ENCODE data around the gene TENT4A. TPM values are rescaled to one million over a fixed set of nuclear protein-coding genes. Genes with fewer than 3 reads are reported as not detected.

The TENT4A gene
- total and polyA plus RNA-seq, 7 experiments from 2014 or later, result 1.6 to 61.4 (median 50.7) TPM

DNA sequence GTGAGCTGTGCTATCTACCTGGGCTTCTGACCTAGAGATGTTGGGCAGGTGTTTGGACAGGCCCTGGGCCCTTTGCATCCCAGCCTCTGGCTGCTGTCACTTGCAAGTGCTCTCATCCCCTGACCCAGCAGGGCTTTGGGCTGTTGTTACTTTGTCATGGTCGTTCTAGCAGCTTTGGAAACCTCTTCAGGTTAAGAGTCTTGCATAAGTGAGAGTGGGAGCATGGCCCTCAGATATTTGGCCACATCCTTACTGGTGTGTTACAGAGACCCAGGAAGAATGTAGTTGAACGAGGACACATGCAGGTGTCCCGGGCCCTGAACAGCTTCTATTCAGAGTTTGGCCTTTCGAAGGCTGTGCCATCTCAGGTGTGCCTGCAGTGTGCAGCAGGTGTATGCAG lies 4.5 kb downstream of the TENT4A start:
- ATAC-seq (no peak), DNase-seq (no peak)
- H3K27me3 Mint-ChIP-seq, result no peaks in the 10 kb centered on the region
- peaks cover 0 to 3% (median 0%) of the 10 kb centered on the region in 11 donors for H3K9me3 Mint-ChIP-seq
- Histone ChIP-seq H3K27me3 (ENCODE audit: control insufficient read depth in 2 of 2, insufficient read depth in 2 of 2, low read length in 2 of 2) (no peaks in the 10 kb centered on the region), H3K4me1 (ENCODE audit: control insufficient read depth in 2 of 2, insufficient read depth in 2 of 2, low read length in 2 of 2) (peaks cover 43 to 47% of the 10 kb centered on the region in 2 donors), H3K27ac (ENCODE audit: low read depth, low read length) (no peak overlapping the region), H3K4me3 (ENCODE audit: low read length) (no peak overlapping the region), H3K9me3 (ENCODE audit: control insufficient read depth in 2 of 3, low read length in 3 of 3) (no peaks in the 10 kb centered on the region), H3K36me3 (ENCODE audit: control insufficient read depth in 2 of 3, insufficient read depth in 3 of 3, low read length in 3 of 3) (peaks cover 0 to 5% (median 0%) of the 10 kb centered on the region in 3 experiments)
- intact Hi-C loops (cut with micrococcal nuclease), result loop anchor here in 1 of 2 donors (10.0 kb wide), 1 partner anchor 1223 kb away; no protein-coding TSS in a partner anchor
- H3K4me3 Mint-ChIP-seq, result peak overlapping the region; percentile 21 to 97 (median 55)
- POLR2A ChIA-PET, result interaction anchor here (0.6 to 1.8 kb wide), 2 partner anchors 11 to 23 kb away, joined by 3 to 4 read pairs; no protein-coding TSS in a partner anchor
- peak overlapping the region in 5 of 9 donors; percentile 38 to 59 (median 47) for H3K27ac Mint-ChIP-seq
- peaks cover 0 to 10% (median 7%) of the 10 kb centered on the region in 5 donors for H3K36me3 Mint-ChIP-seq
- H3K4me1 Mint-ChIP-seq, result peaks cover 63 to 77% (median 74%) of the 10 kb centered on the region in 7 donors
- CTCF ChIA-PET, result interaction anchor here (1.2 to 2.0 kb wide), 2 partner anchors 12 to 27 kb away, joined by 5 to 7 read pairs; no protein-coding TSS in a partner anchor

DNA sequence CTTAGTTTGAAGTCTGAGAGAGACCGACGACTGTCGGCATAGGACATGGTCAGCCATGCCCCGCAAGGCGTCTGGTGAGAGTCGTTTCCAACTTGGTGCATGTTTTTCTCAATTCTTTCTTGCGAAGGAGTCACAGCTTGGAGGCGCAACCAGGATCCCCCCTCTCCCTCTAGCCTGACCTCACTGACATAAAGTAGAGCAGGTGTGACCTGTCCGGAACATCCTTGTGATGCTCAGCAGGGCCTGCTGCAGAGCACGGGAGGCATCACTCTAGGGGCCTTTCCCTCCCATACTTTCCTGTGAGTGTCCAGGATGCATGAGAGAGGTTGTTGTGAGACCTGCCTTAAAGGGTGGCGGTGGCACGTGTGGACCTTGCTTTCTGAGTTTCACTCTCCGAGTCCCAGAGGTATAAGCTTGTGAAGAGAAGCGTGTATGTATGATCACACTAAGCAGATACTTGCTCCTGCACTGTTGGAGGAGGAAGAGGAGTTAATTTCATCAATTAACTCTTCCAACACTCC lies 5.0 kb downstream of the TENT4A start:
- Histone ChIP-seq H3K4me1 (ENCODE audit: control insufficient read depth in 2 of 2, insufficient read depth in 2 of 2, low read length in 2 of 2) (peaks cover 43 to 47% of the 10 kb centered on the region in 2 donors), H3K27me3 (ENCODE audit: control insufficient read depth in 2 of 2, insufficient read depth in 2 of 2, low read length in 2 of 2) (no peaks in the 10 kb centered on the region), H3K36me3 (ENCODE audit: control insufficient read depth in 2 of 3, insufficient read depth in 3 of 3, low read length in 3 of 3) (peaks cover 0 to 5% (median 0%) of the 10 kb centered on the region in 3 experiments), H3K27ac (ENCODE audit: low read depth, low read length) (no peak overlapping the region), H3K9me3 (ENCODE audit: control insufficient read depth in 2 of 3, low read length in 3 of 3) (no peaks in the 10 kb centered on the region), H3K4me3 (ENCODE audit: low read length) (no peak overlapping the region)
- ChIA-PET POLR2A (interaction anchor here (0.6 to 1.8 kb wide), 3 partner anchors 11 to 83 kb away, joined by 3 to 4 read pairs (median 4); no protein-coding TSS in a partner anchor), CTCF (interaction anchor here (2.0 kb wide), 1 partner anchor 12 kb away, joined by 5 read pairs; no protein-coding TSS in a partner anchor)
- Mint-ChIP-seq H3K27me3 (no peaks in the 10 kb centered on the region), H3K27ac (peak overlapping the region in 6 of 9 donors; percentile 27 to 79 (median 57)), H3K4me3 (peak overlapping the region; percentile 7 to 97 (median 49)), H3K4me1 (peaks cover 66 to 82% (median 79%) of the 10 kb centered on the region in 7 donors), H3K9me3 (peaks cover 0 to 3% (median 0%) of the 10 kb centered on the region in 11 donors), H3K36me3 (peaks cover 0 to 10% (median 7%) of the 10 kb centered on the region in 5 donors)
- no peak for DNase-seq
- intact Hi-C loops (cut with micrococcal nuclease), result loop anchor here in 1 of 2 donors (10.0 kb wide), 1 partner anchor 1223 kb away; no protein-coding TSS in a partner anchor
- no peak for ATAC-seq

GRCh38 chr5:6718718-6719117 lies 5.5 kb downstream of the TENT4A start:
- Histone ChIP-seq H3K27ac (ENCODE audit: low read depth, low read length) (no peak overlapping the region), H3K9me3 (ENCODE audit: control insufficient read depth in 2 of 3, low read length in 3 of 3) (no peaks in the 10 kb centered on the region), H3K36me3 (ENCODE audit: control insufficient read depth in 2 of 3, insufficient read depth in 3 of 3, low read length in 3 of 3) (peaks cover 0 to 8% (median under 1%) of the 10 kb centered on the region in 3 experiments), H3K4me1 (ENCODE audit: control insufficient read depth in 2 of 2, insufficient read depth in 2 of 2, low read length in 2 of 2) (peaks cover 43 to 47% of the 10 kb centered on the region in 2 donors), H3K4me3 (ENCODE audit: low read length) (no peak overlapping the region), H3K27me3 (ENCODE audit: control insufficient read depth in 2 of 2, insufficient read depth in 2 of 2, low read length in 2 of 2) (no peaks in the 10 kb centered on the region)
- ChIA-PET CTCF (no interaction called here), POLR2A (interaction anchor here (0.9 kb wide), 1 partner anchor 83 kb away, joined by 4 read pairs; no protein-coding TSS in a partner anchor)
- H3K9me3 Mint-ChIP-seq, result peaks cover 0 to 3% (median 0%) of the 10 kb centered on the region in 11 donors
- peaks cover 0 to 10% (median 8%) of the 10 kb centered on the region in 5 donors for H3K36me3 Mint-ChIP-seq
- H3K4me1 Mint-ChIP-seq, result peaks cover 70 to 87% (median 84%) of the 10 kb centered on the region in 7 donors
- no peak for ATAC-seq
- peak overlapping the region in 8 of 10 donors; percentile 37 to 97 (median 48) for H3K4me3 Mint-ChIP-seq
- peak overlapping the region in 7 of 9 donors; percentile 27 to 79 (median 55) for H3K27ac Mint-ChIP-seq
- no peak for DNase-seq
- intact Hi-C loops (cut with micrococcal nuclease), result loop anchor here in 1 of 2 donors (10.0 kb wide), 1 partner anchor 1224 kb away; no protein-coding TSS in a partner anchor
- H3K27me3 Mint-ChIP-seq, result no peaks in the 10 kb centered on the region

GRCh38 chr5:6719417-6719816 lies 6.2 kb downstream of the TENT4A start:
- H3K9me3 Mint-ChIP-seq, result peaks cover 0 to 3% (median 0%) of the 10 kb centered on the region in 11 donors
- peaks cover 0 to 17% (median 10%) of the 10 kb centered on the region in 5 donors for H3K36me3 Mint-ChIP-seq
- Histone ChIP-seq H3K36me3 (ENCODE audit: control insufficient read depth in 2 of 3, insufficient read depth in 3 of 3, low read length in 3 of 3) (peaks cover 0 to 12% (median 3%) of the 10 kb centered on the region in 3 experiments), H3K4me1 (ENCODE audit: control insufficient read depth in 2 of 2, insufficient read depth in 2 of 2, low read length in 2 of 2) (peaks cover 43 to 47% of the 10 kb centered on the region in 2 donors), H3K9me3 (ENCODE audit: control insufficient read depth in 2 of 3, low read length in 3 of 3) (no peaks in the 10 kb centered on the region), H3K4me3 (ENCODE audit: low read length) (no peak overlapping the region), H3K27me3 (ENCODE audit: control insufficient read depth in 2 of 2, insufficient read depth in 2 of 2, low read length in 2 of 2) (no peaks in the 10 kb centered on the region), H3K27ac (ENCODE audit: low read depth, low read length) (no peak overlapping the region)
- peaks cover 76 to 94% (median 91%) of the 10 kb centered on the region in 7 donors for H3K4me1 Mint-ChIP-seq
- peak overlapping the region in 8 of 10 donors; percentile 17 to 97 (median 40) for H3K4me3 Mint-ChIP-seq
- H3K27me3 Mint-ChIP-seq, result no peaks in the 10 kb centered on the region
- intact Hi-C loops (cut with micrococcal nuclease), result loop anchor here in 1 of 2 donors (10.0 kb wide), 1 partner anchor 1225 kb away; no protein-coding TSS in a partner anchor
- DNase-seq (no peak), ATAC-seq (no peak)
- CTCF ChIA-PET, result no interaction called here
- POLR2A ChIA-PET, result no interaction called here
- H3K27ac Mint-ChIP-seq, result peak overlapping the region in 7 of 9 donors; percentile 18 to 77 (median 33)

GRCh38 chr5:6719896-6720560 lies 6.8 kb downstream of the TENT4A start:
- Mint-ChIP-seq H3K4me3 (peak overlapping the region in 9 of 10 donors; percentile 27 to 97 (median 43)), H3K4me1 (peaks cover 80 to 98% (median 92%) of the 10 kb centered on the region in 7 donors), H3K36me3 (peaks cover 0 to 21% (median 10%) of the 10 kb centered on the region in 5 donors), H3K27ac (peak overlapping the region in 8 of 9 donors; percentile 18 to 77 (median 44)), H3K27me3 (no peaks in the 10 kb centered on the region), H3K9me3 (peaks cover 0 to 3% (median 0%) of the 10 kb centered on the region in 11 donors)
- CTCF ChIA-PET, result no interaction called here
- Histone ChIP-seq H3K27ac (ENCODE audit: low read depth, low read length) (no peak overlapping the region), H3K4me1 (ENCODE audit: control insufficient read depth in 2 of 2, insufficient read depth in 2 of 2, low read length in 2 of 2) (peaks cover 43 to 47% of the 10 kb centered on the region in 2 donors), H3K27me3 (ENCODE audit: control insufficient read depth in 2 of 2, insufficient read depth in 2 of 2, low read length in 2 of 2) (no peaks in the 10 kb centered on the region), H3K36me3 (ENCODE audit: control insufficient read depth in 2 of 3, insufficient read depth in 3 of 3, low read length in 3 of 3) (peaks cover 0 to 12% (median 3%) of the 10 kb centered on the region in 3 experiments), H3K4me3 (ENCODE audit: low read length) (no peak overlapping the region), H3K9me3 (ENCODE audit: control insufficient read depth in 2 of 3, low read length in 3 of 3) (no peaks in the 10 kb centered on the region)
- ATAC-seq, result no peak
- POLR2A ChIA-PET, result no interaction called here
- no peak for DNase-seq
- intact Hi-C loops (cut with micrococcal nuclease), result loop anchor here in 1 of 2 donors (10.0 kb wide), 1 partner anchor 1225 kb away; no protein-coding TSS in a partner anchor

- no peaks in the 10 kb centered on the region for H3K9me3 ChIP-seq (ENCODE audit: control insufficient read depth in 2 of 3, low read length in 3 of 3)
- intact Hi-C loops (cut with micrococcal nuclease), result no loop called here
- ATAC-seq, result no peak
Observed at GRCh38 chr5:6720561-6720921, 7.3 kb downstream of the TENT4A start.

More at GRCh38 chr5:6720561-6720921, 7.3 kb downstream of the TENT4A start:
- peak overlapping the region in 7 of 10 donors; percentile 27 to 97 (median 58) for H3K4me3 Mint-ChIP-seq
- peaks cover 40 to 47% of the 10 kb centered on the region in 2 donors for H3K4me1 ChIP-seq (ENCODE audit: control insufficient read depth in 2 of 2, insufficient read depth in 2 of 2, low read length in 2 of 2)
- H3K27ac Mint-ChIP-seq, result peak overlapping the region in 3 of 9 donors; percentile 36 to 76 (median 73)
- peaks cover 0 to 3% (median 0%) of the 10 kb centered on the region in 11 donors for H3K9me3 Mint-ChIP-seq
- DNase-seq, result no peak
- H3K27me3 ChIP-seq (ENCODE audit: control insufficient read depth in 2 of 2, insufficient read depth in 2 of 2, low read length in 2 of 2), result no peaks in the 10 kb centered on the region
- no peak overlapping the region for H3K27ac ChIP-seq (ENCODE audit: low read depth, low read length)
- CTCF ChIA-PET, result no interaction called here
- peaks cover 0 to 12% (median 3%) of the 10 kb centered on the region in 3 experiments for H3K36me3 ChIP-seq (ENCODE audit: control insufficient read depth in 2 of 3, insufficient read depth in 3 of 3, low read length in 3 of 3)
- peaks cover 81 to 99% (median 93%) of the 10 kb centered on the region in 7 donors for H3K4me1 Mint-ChIP-seq
- peaks cover 0 to 21% (median 8%) of the 10 kb centered on the region in 5 donors for H3K36me3 Mint-ChIP-seq
- POLR2A ChIA-PET, result no interaction called here
- H3K4me3 ChIP-seq (ENCODE audit: low read length), result no peak overlapping the region
- no peaks in the 10 kb centered on the region for H3K27me3 Mint-ChIP-seq
